ENCODE measurements around the gene MAT1A. TPM values are rescaled to one million over a fixed set of nuclear protein-coding genes. Genes with fewer than 3 reads are reported as not detected.

MAT1A gene
- total and polyA plus RNA-seq, 2 of the 13 experiments (the other 11 are each of a cell fraction or from before 2014, with no cell fraction given), result 57.1 to 76.9 TPM

- TF ChIP-seq TCF7L2 (IDR thresholded peaks at IDR 0.05; ENCODE audit: low read depth, low read length) (no peak), XBP1 (CRISPR knock-in tag; IDR thresholded peaks at IDR 0.05) (no peak)
Observed at GRCh38 chr10:80253266-80253962, 36.0 kb downstream of the MAT1A start (continued).

GRCh38 chr10:80252296-80252887, 37.1 kb downstream of the MAT1A start:
- FAIRE-seq (no peak), ATAC-seq (no peak), DNase-seq (ENCODE audit: low spot score) (no peak)
- peaks cover 0 to 13% of the 10 kb centered on the region in 2 experiments; a peak in 4 of 5 replicates for H3K27me3 ChIP-seq (ENCODE audit: control insufficient read depth in 1 of 2, insufficient read depth in 2 of 2, low read length in 2 of 2)
- H3K36me3 ChIP-seq (replicated peaks in 1 of 2; ENCODE audit: control insufficient read depth in 1 of 2, insufficient read depth in 2 of 2, low read length in 2 of 2), result no peaks in the 10 kb centered on the region
- H3K4me3 ChIP-seq (replicated peaks in 1 of 3; ENCODE audit: insufficient read depth in 1 of 3, low read depth in 2 of 3, low read length in 3 of 3), result no peak overlapping the region
- no TSS peak for BruUV-seq (replicated peaks)
- in situ Hi-C loops (cut with HindIII; ENCODE audit: extremely low pct_ligation_motif_present, low pct_unique_long_range_greater_than_20kb) (loop anchor here (25.0 kb wide), 1 partner anchor 260 kb away; no protein-coding TSS in a partner anchor), intact Hi-C loops (cut with micrococcal nuclease; ENCODE audit: unreplicated experiment) (no loop called here)
- ChIA-PET CTCF (ENCODE audit: low intra/inter-chr PET ratio, low total read pairs) (no interaction called here), POLR2A (no interaction called here)
- no peaks in the 10 kb centered on the region for H3K79me2 ChIP-seq (ENCODE audit: insufficient read depth, low read length)
- H3K9me3 ChIP-seq (ENCODE audit: low read length), result no peaks in the 10 kb centered on the region
- H2AFZ ChIP-seq (ENCODE audit: low read length), result no peak overlapping the region
- H3K27ac ChIP-seq (ENCODE audit: extremely low read length, insufficient read depth, low read length), result no peak overlapping the region
- H3K9ac ChIP-seq (ENCODE audit: insufficient read depth, low read depth, low read length), result no peak overlapping the region
- H3K4me1 ChIP-seq (ENCODE audit: insufficient read depth, low read length), result no peaks in the 10 kb centered on the region
- 28% methylated on average over 12 of the region's 12 CpGs for WGBS (ENCODE audit: low lambda C conversion rate)
- H3K4me2 ChIP-seq (ENCODE audit: low read depth, low read length), result no peak overlapping the region
- H4K20me1 ChIP-seq (ENCODE audit: insufficient read depth, low read length), result no peaks in the 10 kb centered on the region
- TF ChIP-seq CREB3 (CRISPR knock-in tag; IDR thresholded peaks at IDR 0.05) (no peak), ZSCAN22 (CRISPR knock-in tag; IDR thresholded peaks at IDR 0.05) (no peak), ATF4 (CRISPR knock-in tag; IDR thresholded peaks at IDR 0.05) (no peak), RERE (CRISPR knock-in tag; IDR thresholded peaks at IDR 0.05; ENCODE audit: low read depth) (no peak), MEIS1 (CRISPR knock-in tag; IDR thresholded peaks at IDR 0.05; ENCODE audit: borderline replicate concordance) (no peak), DNMT3B (CRISPR knock-in tag; conservative IDR thresholded peaks at IDR 0.05) (no peak), ZNF841 (CRISPR knock-in tag; IDR thresholded peaks at IDR 0.05; ENCODE audit: borderline replicate concordance) (no peak), ZMYM2 (CRISPR knock-in tag; IDR thresholded peaks at IDR 0.05) (no peak), KDM5A (IDR thresholded peaks at IDR 0.05; ENCODE audit: borderline replicate concordance, low read length) (no peak), ZNF296 (CRISPR knock-in tag; conservative IDR thresholded peaks at IDR 0.05) (no peak), AHR (CRISPR knock-in tag; IDR thresholded peaks at IDR 0.05) (no peak)

Measured in HepG2 (cell line).